H9 (cell line): ENCODE results near the gene OR5AN1. TPM values are rescaled to one million over a fixed set of nuclear protein-coding genes. Genes with fewer than 3 reads are reported as not detected.

Experiments
- DNase-seq: peaks from one replicate; pipeline ENCODE4 v3.0.0-alpha.2; 2017
- H2AFZ ChIP-seq: one replicate; pipeline ENCODE4 v1.6.1; 2013; ENCODE audit warnings: mild to moderate bottlenecking, low read length, control low read depth, moderate library complexity
- H2AK5ac ChIP-seq: 2 replicates; pipeline ENCODE4 v1.6.1; 2013; ENCODE audit warnings: low read length, control low read depth, mixed read lengths; ENCODE audit not compliant: insufficient read length
- H2BK120ac ChIP-seq: one replicate; pipeline ENCODE4 v1.6.1; 2013; ENCODE audit warnings: low read depth, mild to moderate bottlenecking, low read length, control low read depth, inconsistent platforms; ENCODE audit not compliant: poor library complexity, severe bottlenecking
- H2BK12ac ChIP-seq: 2 replicates; pipeline ENCODE4 v1.6.1; 2013; ENCODE audit warnings: low read length, control low read depth, mixed read lengths, low read depth; ENCODE audit not compliant: insufficient read length
- H2BK15ac ChIP-seq: 2 replicates; pipeline ENCODE4 v1.6.1; 2013; ENCODE audit warnings: low read depth, low read length, control low read depth
- H2BK20ac ChIP-seq: one replicate; pipeline ENCODE4 v1.6.1; 2013; ENCODE audit warnings: low read depth, mild to moderate bottlenecking, low read length, control low read depth, inconsistent platforms; ENCODE audit not compliant: poor library complexity, severe bottlenecking
- H2BK5ac ChIP-seq: 2 replicates; pipeline ENCODE4 v1.6.1; 2013; ENCODE audit warnings: low read length, control low read depth, mixed read lengths; ENCODE audit not compliant: insufficient read length
- H3K14ac ChIP-seq: 2 replicates; pipeline ENCODE4 v1.6.1; 2013; ENCODE audit warnings: low read length, control low read depth; ENCODE audit not compliant: insufficient read depth
- H3K18ac ChIP-seq: 2 replicates; pipeline ENCODE4 v1.6.1; 2013; ENCODE audit warnings: low read depth, mild to moderate bottlenecking, mixed read lengths, low read length, control low read depth; ENCODE audit not compliant: insufficient read length
- H3K23ac ChIP-seq: 2 replicates; pipeline ENCODE4 v1.6.1; 2013; ENCODE audit warnings: low read length, control low read depth, mixed read lengths, low read depth; ENCODE audit not compliant: insufficient read length
- H3K23me2 ChIP-seq: 2 replicates; pipeline ENCODE4 v1.6.1; 2013; ENCODE audit warnings: low read depth, mild to moderate bottlenecking, mixed read lengths, low read length, control low read depth; ENCODE audit not compliant: insufficient read length, poor library complexity, severe bottlenecking
- H3K27ac ChIP-seq: 2 replicates; pipeline ENCODE4 v1.5.1; 2013; ENCODE audit warnings: low read length, control low read depth, mixed read lengths, low read depth; ENCODE audit not compliant: insufficient read length
- H3K27me3 ChIP-seq: 2 replicates; pipeline ENCODE4 v1.6.1; 2013; ENCODE audit warnings: low read length, control low read depth, inconsistent platforms; ENCODE audit not compliant: insufficient read depth
- H3K4ac ChIP-seq: 2 replicates; pipeline ENCODE4 v1.6.1; 2013; ENCODE audit warnings: low read depth, mild to moderate bottlenecking, control low read depth, inconsistent platforms, low read length, moderate library complexity
- H3K4me1 ChIP-seq: 2 replicates; pipeline ENCODE4 v1.6.1; 2013; ENCODE audit warnings: low read length, control low read depth, inconsistent platforms; ENCODE audit not compliant: insufficient read depth
- H3K4me2 ChIP-seq: 2 replicates; pipeline ENCODE4 v1.6.1; 2013; ENCODE audit warnings: low read length, control low read depth, mixed read lengths; ENCODE audit not compliant: insufficient read length, insufficient read depth
- H3K56ac ChIP-seq: 2 replicates; pipeline ENCODE4 v1.6.1; 2013; ENCODE audit warnings: low read depth, mild to moderate bottlenecking, mixed read lengths, low read length, control low read depth; ENCODE audit not compliant: insufficient read length
- H3K79me1 ChIP-seq: 2 replicates; pipeline ENCODE4 v1.6.1; 2013; ENCODE audit warnings: low read depth, mild to moderate bottlenecking, moderate library complexity, low read length, control low read depth, inconsistent platforms; ENCODE audit not compliant: insufficient read depth, poor library complexity, severe bottlenecking
- H3K79me2 ChIP-seq: 2 replicates; pipeline ENCODE4 v1.6.1; 2013; ENCODE audit warnings: low read length, control low read depth, inconsistent platforms; ENCODE audit not compliant: insufficient read depth
- H3K9ac ChIP-seq: 2 replicates; pipeline ENCODE4 v1.6.1; 2013; ENCODE audit warnings: low read length, control low read depth, mixed read lengths; ENCODE audit not compliant: insufficient read length; ENCODE audit errors: extremely low read depth
- H3K9me3 ChIP-seq: one replicate; pipeline ENCODE4 v1.6.1; 2013; ENCODE audit warnings: low read depth, low read length, inconsistent platforms; ENCODE audit not compliant: control insufficient read depth
- H3T11ph ChIP-seq: one replicate; pipeline ENCODE4 v1.6.1; 2013; ENCODE audit warnings: mild to moderate bottlenecking, low read length, control low read depth, inconsistent platforms
- H4K20me1 ChIP-seq: one replicate; pipeline ENCODE4 v1.6.1; 2013; ENCODE audit not compliant: control insufficient read depth, insufficient read length, insufficient read depth
- H4K5ac ChIP-seq: 2 replicates; pipeline ENCODE4 v1.6.1; 2013; ENCODE audit warnings: low read depth, mild to moderate bottlenecking, mixed read lengths, low read length, control low read depth; ENCODE audit not compliant: insufficient read length
- H4K8ac ChIP-seq: replicated peaks from 2 replicates; pipeline ENCODE4 v1.6.1; 2013; ENCODE audit warnings: low read length, control low read depth, mixed read lengths, low read depth; ENCODE audit not compliant: insufficient read length
- H4K91ac ChIP-seq: 2 replicates; pipeline ENCODE4 v1.6.1; 2013; ENCODE audit warnings: low read depth, mild to moderate bottlenecking, moderate library complexity, mixed read lengths, low read length, control low read depth; ENCODE audit not compliant: insufficient read length
- H3K27ac Mint-ChIP-seq, 3 experiments: 2 replicates in 2 of 3; 3 replicates in 1 of 3; pipeline ENCODE4 v1.8.0; 2020 to 2021; ENCODE audit warnings: mixed read lengths in 3 of 3, mild to moderate bottlenecking in 1 of 3, moderate library complexity in 1 of 3
- H3K27me3 Mint-ChIP-seq: 2 replicates; pipeline ENCODE4 v1.8.0; 2021; ENCODE audit warnings: low read depth, mild to moderate bottlenecking, moderate library complexity, mixed read lengths
- H3K36me3 Mint-ChIP-seq, 3 experiments: 2 replicates in 2 of 3; 3 replicates in 1 of 3; pipeline ENCODE4 v1.8.0; 2020 to 2021; ENCODE audit warnings: low read depth in 3 of 3, mixed read lengths in 3 of 3; ENCODE audit not compliant: insufficient read depth in 1 of 3
- H3K4me1 Mint-ChIP-seq, 2 experiments: 2 replicates each; pipeline ENCODE4 v1.8.0; 2020; ENCODE audit warnings: mixed read lengths in 2 of 2
- H3K4me3 Mint-ChIP-seq, 2 experiments: 2 replicates in 1 of 2; 3 replicates in 1 of 2; pipeline ENCODE4 v1.8.0; 2020 to 2021; ENCODE audit warnings: mild to moderate bottlenecking in 2 of 2, mixed read lengths in 2 of 2, moderate library complexity in 1 of 2
- H3K9me3 Mint-ChIP-seq, 2 experiments: 2 replicates in 1 of 2; 3 replicates in 1 of 2; pipeline ENCODE4 v1.8.0; 2020; ENCODE audit warnings: mild to moderate bottlenecking in 2 of 2, mixed read lengths in 2 of 2, moderate library complexity in 1 of 2
- CTCF ChIP-seq: fragments of 200-600 bp; sonication (generic); conservative IDR thresholded peaks from 3 replicates; pipeline ENCODE4 v1.8.0; 2021; ENCODE audit warnings: antibody characterized with exemption, mild to moderate bottlenecking
- WGBS: extraction: QIAGEN DNeasy Blood & Tissue Kit; methylation state at CpG from one replicate; pipeline ENCODE4 v1.1.7; 2013; ENCODE audit warnings: missing lambda C conversion rate, low lambda C conversion rate, mixed read lengths; ENCODE audit not compliant: insufficient read length; ENCODE audit errors: extremely low coverage; 5-methylcytosine and 5-hydroxymethylcytosine counted together
- total RNA-seq: library from RNA; stranded (reverse); gene quantifications from 2 replicates; pipeline ENCODE4 v1.2.1, GENCODE V29; 2021

OR5AN1 gene
- total RNA-seq, 1 experiment from 2014 or later, result not detected

DNA sequence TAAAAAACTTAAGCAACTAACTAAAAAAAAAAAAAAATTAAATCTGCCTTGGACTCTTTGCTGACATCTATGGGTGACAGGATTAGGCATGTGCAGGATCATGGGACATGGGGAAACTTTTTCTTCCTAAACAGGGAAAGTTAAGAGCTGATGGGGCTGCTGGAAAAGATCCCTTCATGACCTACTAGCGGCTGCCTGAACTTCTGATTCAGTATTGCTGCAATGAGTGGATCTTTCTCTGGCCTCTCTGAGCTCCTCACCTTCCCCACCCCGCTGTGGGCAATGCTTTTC is 42.5 kb downstream of the OR5AN1 start:
- Mint-ChIP-seq H3K36me3 (peaks cover 4 to 6% (median 5%) of the 10 kb centered on the region in 3 experiments; a peak in 5 of 7 replicates), H3K27me3 (no peaks in the 10 kb centered on the region; the same call in 1 of the 2 replicates), H3K4me1 (no peaks in the 10 kb centered on the region), H3K9me3 (peaks cover 57 to 72% of the 10 kb centered on the region in 2 experiments), H3K4me3 (no peak overlapping the region), H3K27ac (no peak overlapping the region)
- H4K5ac ChIP-seq, result no peak overlapping the region
- H3K14ac ChIP-seq, result no peak overlapping the region
- H2BK15ac ChIP-seq, result no peak overlapping the region
- no peaks in the 10 kb centered on the region for H3K4me1 ChIP-seq
- no peak overlapping the region for H2AK5ac ChIP-seq
- H2BK120ac ChIP-seq, result no peak overlapping the region
- no peak overlapping the region for H3K4ac ChIP-seq
- H3K4me2 ChIP-seq, result no peak overlapping the region
- H3K23me2 ChIP-seq, result no peaks in the 10 kb centered on the region
- H3K56ac ChIP-seq, result no peak overlapping the region
- H4K20me1 ChIP-seq, result no peaks in the 10 kb centered on the region
- H3K27me3 ChIP-seq, result no peaks in the 10 kb centered on the region
- H3K27ac ChIP-seq, result no peak overlapping the region
- H2BK5ac ChIP-seq, result no peak overlapping the region
- no peak for TF ChIP-seq CTCF
- no peak overlapping the region for H2AFZ ChIP-seq
- peaks cover 26% of the 10 kb centered on the region for H3K9me3 ChIP-seq
- H4K91ac ChIP-seq, result no peak overlapping the region
- no peak overlapping the region for H3K9ac ChIP-seq
- H3T11ph ChIP-seq, result no peak overlapping the region
- no peaks in the 10 kb centered on the region for H3K79me2 ChIP-seq
- no peaks in the 10 kb centered on the region for H3K79me1 ChIP-seq
- no peak overlapping the region for H3K23ac ChIP-seq
- no CpG with 5 or more reads among the region's 2 CpGs for WGBS
- H2BK20ac ChIP-seq, result no peak overlapping the region
- DNase-seq, result no peak
- H3K18ac ChIP-seq, result no peak overlapping the region
- no peak overlapping the region for H2BK12ac ChIP-seq
- H4K8ac ChIP-seq, result no peak overlapping the region
